ENCODE data around the gene TLNRD1. TPM values are rescaled to one million over a fixed set of nuclear protein-coding genes. Genes with fewer than 3 reads are reported as not detected.
A peak's percentile ranks its signal among the peaks of the same experiment; 100 is the strongest.

Gene TLNRD1
- total and polyA plus RNA-seq, 12 donors, result 4.3 to 19.4 (median 6.3) TPM

DNA sequence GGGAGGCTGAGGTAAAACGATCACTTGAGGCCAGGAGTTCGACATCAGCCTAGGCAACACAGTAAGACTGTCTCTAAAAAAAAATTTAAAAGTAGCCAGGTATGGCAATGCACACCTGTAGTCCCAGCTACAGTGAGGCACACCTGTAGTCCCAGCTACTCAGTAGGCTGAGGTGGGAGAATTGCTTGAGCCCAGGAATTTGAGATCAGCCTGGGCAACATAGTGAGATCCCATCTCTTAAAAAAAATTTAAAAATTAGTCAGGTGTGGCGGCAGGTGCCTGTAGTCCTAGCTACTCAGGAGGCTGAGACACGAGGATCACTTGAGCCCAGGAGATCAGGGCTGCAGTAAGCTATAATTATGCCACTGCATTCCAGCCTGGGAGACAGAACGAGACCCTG, 17.9 kb upstream of the TLNRD1 start:
- intact Hi-C loops (cut with DNase I), result loop anchor here in 1 of 10 donors (5.0 kb wide), 1 partner anchor 289 kb away; no protein-coding TSS in a partner anchor
- DNase-seq, result no peak
- peaks cover 0 to 50% (median 24%) of the 10 kb centered on the region in 9 donors for H3K36me3 ChIP-seq
- ATAC-seq, result no peak
- TF ChIP-seq, protein P1, sequence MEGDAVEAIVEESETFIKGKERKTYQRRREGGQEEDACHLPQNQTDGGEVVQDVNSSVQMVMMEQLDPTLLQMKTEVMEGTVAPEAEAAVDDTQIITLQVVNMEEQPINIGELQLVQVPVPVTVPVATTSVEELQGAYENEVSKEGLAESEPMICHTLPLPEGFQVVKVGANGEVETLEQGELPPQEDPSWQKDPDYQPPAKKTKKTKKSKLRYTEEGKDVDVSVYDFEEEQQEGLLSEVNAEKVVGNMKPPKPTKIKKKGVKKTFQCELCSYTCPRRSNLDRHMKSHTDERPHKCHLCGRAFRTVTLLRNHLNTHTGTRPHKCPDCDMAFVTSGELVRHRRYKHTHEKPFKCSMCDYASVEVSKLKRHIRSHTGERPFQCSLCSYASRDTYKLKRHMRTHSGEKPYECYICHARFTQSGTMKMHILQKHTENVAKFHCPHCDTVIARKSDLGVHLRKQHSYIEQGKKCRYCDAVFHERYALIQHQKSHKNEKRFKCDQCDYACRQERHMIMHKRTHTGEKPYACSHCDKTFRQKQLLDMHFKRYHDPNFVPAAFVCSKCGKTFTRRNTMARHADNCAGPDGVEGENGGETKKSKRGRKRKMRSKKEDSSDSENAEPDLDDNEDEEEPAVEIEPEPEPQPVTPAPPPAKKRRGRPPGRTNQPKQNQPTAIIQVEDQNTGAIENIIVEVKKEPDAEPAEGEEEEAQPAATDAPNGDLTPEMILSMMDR (IDR thresholded peaks at IDR 0.05), result no peak
- H3K27ac ChIP-seq, result no peak overlapping the region
- WGBS, 2 donors, result 81 to 95% methylated on average over 5 of the region's 5 CpGs
- no peaks in the 10 kb centered on the region for H3K9me3 ChIP-seq
- no peak overlapping the region for H3K4me3 ChIP-seq
- H3K27me3 ChIP-seq, result no peaks in the 10 kb centered on the region
- H3K4me1 ChIP-seq, result peaks cover 0 to 63% (median 46%) of the 10 kb centered on the region in 9 donors

DNA sequence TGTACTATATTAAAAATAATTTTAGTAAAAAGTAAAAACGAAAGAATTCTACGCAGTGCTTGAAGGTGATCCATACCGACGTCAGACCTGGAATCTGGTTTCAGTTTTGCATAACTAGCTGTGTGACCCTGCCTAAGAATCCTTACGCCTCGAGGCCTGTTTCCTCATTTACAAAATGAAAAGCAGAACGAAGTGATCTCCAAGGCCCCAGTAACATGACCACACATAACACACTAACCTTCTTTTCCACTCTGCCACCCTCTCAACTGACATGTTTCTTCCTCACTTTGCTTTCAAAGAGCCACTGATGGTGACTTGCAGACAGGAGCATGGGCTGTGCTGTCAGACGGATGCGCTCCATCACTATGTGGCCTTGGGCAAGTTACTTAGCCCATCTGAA, 15.9 kb upstream of the TLNRD1 start:
- TF ChIP-seq, protein P1 (IDR thresholded peaks at IDR 0.05), result no peak
- Histone ChIP-seq H3K4me3 (peak overlapping the region in 1 of 10 donors; percentile 10), H3K4me1 (peaks cover 0 to 59% (median 48%) of the 10 kb centered on the region in 9 donors), H3K36me3 (peaks cover 0 to 30% (median 9%) of the 10 kb centered on the region in 9 donors), H3K9me3 (no peaks in the 10 kb centered on the region), H3K27me3 (no peaks in the 10 kb centered on the region), H3K27ac (peak overlapping the region in 8 of 10 donors; percentile 8 to 79 (median 36))
- intact Hi-C loops (cut with DNase I), result loop anchor here in 1 of 10 donors (5.0 kb wide), 1 partner anchor 287 kb away; no protein-coding TSS in a partner anchor
- DNase-seq (no peak), ATAC-seq (no peak)
- WGBS, 2 donors, result 64 to 65% methylated on average over 9 of the region's 9 CpGs

DNA sequence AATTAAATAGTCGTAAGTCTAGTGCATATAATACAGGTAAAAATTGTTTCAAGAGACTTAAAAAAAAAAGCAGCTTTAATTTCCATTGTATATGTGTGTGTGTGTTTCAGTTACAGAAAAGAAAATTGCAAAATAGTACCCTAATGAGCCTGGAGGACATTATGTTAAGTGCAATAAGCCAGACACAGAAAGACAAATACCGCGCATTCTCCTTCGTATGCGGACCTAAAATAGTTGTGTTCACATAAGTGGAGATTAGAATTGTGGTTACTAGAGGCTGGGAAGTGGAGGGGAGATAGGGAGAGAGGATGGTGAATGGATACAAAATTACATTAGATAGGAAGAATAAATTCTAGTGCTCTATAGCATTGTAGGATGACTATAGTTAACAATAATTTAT, 14.7 kb upstream of the TLNRD1 start:
- peaks cover 0 to 66% (median 57%) of the 10 kb centered on the region in 9 donors for H3K4me1 ChIP-seq
- peaks cover 0 to 19% (median 8%) of the 10 kb centered on the region in 9 donors for H3K36me3 ChIP-seq
- ATAC-seq (no peak), DNase-seq (no peak)
- peak overlapping the region in 2 of 10 donors; percentile 60 to 79 for H3K27ac ChIP-seq
- intact Hi-C loops (cut with DNase I), result no loop called here
- H3K9me3 ChIP-seq, result no peaks in the 10 kb centered on the region
- H3K4me3 ChIP-seq, result no peak overlapping the region
- WGBS, 2 donors, result 50 to 67% methylated on average over 5 of the region's 5 CpGs
- TF ChIP-seq, protein P1 (IDR thresholded peaks at IDR 0.05), result no peak
- no peaks in the 10 kb centered on the region for H3K27me3 ChIP-seq

DNA sequence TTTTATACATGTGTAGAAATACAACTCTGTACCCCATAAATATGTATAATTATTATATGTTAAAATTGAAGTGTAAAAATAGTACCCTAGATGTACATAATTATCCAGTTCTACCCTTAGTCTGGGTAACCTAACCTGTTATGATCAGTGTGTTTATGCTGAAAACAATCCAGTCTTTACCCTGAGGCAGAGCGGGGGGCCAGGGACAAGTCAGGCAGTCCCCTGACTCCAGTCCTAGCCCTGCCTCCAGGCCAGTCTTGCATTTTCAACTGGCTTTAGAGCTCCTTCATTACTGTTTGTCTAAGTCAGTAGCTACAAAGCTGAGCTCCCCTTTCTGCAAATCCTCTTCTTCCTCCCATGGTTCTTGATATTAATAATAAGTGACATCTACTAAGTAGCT, 14.2 kb upstream of the TLNRD1 start:
- 96 to 100% methylated on average over 1 of the region's 1 CpG for WGBS, 2 donors
- Histone ChIP-seq H3K4me1 (peaks cover 0 to 71% (median 62%) of the 10 kb centered on the region in 9 donors), H3K36me3 (peaks cover 0 to 14% (median 3%) of the 10 kb centered on the region in 9 donors), H3K4me3 (no peak overlapping the region), H3K9me3 (no peaks in the 10 kb centered on the region), H3K27ac (peak overlapping the region in 1 of 10 donors; percentile 60), H3K27me3 (no peaks in the 10 kb centered on the region)
- intact Hi-C loops (cut with DNase I), result no loop called here
- ATAC-seq (no peak), DNase-seq (no peak)
- TF ChIP-seq, protein P1 (IDR thresholded peaks at IDR 0.05), result no peak
